DMS79 treated with DMSO at 0.1 percent for 48 hours (cell line): Measurements from ENCODE around the gene DNM3.
"Not testable (repeated sequence)": the region's sequence is repeated elsewhere in the genome, so short reads cannot be mapped to it uniquely, and the experiment has no call there.

Source experiments
- DNase-seq: peaks from one replicate; lab custom pipeline; 2025; lab: John Stamatoyannopoulos, UW

DNM3 gene

DNA sequence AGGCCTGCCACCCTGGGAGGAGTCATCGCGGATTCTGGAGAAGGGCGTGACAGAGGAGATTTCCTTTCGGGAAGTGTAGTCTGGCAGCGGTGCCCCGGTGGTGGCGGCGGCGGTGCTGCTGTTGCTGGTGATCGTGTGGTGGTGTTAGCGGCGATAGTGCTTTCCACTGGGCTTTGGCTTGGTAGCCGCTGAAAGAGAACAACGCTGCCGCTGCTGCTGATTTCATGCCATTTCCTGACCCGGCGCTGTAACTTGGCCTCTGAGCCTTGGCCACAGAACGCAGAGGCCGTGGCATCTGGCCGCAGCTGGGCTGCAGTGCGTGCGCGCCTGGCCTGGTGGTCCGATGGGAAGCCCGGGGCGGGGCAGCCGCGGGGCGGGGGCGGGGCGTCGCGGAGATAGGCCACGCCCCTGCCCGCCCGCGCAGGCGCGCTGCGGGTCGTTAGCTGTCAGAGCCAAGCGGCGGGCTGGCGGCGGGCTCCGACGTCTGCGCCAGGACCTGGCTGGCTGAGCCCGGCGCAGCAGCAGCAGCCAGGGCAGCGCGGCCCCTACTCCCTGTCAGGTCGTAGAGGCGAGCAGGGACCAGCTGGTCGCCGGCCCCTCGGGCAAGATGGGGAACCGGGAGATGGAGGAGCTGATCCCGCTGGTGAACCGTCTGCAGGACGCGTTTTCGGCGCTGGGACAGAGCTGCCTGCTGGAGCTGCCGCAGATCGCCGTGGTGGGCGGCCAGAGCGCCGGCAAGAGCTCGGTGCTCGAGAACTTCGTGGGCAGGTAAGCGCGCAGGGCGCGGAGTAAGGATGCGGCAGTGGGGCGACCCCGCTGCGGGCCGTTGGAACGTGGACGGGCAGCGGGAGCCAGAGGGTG, at the start of gene DNM3:
Gene DNM3, plus strand, starts transcription at position 449 of the 861 bp plus-strand sequence. Its CDS starts 159 bp downstream, at position 608.
- DNase-seq = peak; percentile 46

DNA sequence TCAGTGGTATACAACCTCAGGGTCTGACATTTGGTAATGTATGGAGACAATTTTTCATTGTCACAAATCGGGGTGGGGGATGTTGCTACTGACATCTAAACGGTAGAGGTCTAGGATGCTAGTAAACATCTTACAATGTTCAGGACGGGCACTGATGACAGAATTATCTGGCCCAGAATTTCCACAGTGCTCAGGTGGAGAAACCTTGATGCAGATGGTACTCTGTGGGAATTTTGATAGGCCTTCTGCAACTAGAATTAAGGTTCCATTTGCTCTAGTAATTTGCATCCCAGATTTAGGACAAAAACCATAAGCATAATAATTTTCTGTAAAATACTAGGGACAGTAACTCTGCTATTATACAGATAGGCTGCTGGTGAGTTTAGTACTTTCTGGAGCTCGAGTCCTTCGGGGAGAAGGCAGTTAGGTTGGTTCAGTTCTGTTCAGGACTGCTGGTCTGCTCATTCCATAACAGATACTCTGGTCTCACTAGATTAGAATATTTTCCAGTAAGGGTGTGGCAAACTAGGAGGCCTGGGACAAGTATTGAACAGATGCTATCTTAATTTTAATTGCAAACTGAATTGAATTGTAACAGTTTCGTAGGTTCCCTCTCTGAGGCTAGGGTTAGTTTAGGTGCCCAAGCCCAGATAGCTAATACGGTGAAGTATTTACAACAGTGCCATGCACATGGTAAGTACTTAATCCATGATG, 48.5 kb upstream of the DNM3 start:
- DNase-seq = no peak

DNA sequence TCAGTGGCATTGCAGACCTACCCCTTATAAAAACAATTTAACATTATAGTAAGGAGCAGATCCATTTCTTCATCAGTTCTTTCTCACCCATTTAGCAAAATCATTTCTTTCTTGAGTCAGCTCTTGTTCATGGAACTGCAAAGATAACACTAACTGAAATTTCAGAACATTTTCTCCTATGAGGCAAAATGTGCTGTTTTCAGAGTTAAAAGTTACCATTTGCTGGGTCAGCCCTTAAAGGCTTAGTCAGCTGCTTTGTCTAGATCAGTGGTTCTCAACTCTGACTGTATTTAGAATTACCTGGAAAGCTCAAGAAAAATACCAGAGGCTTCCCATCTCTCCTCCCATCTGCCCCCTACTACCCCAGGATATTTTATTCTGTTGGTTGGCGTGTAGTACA, 47.7 kb upstream of the DNM3 start:
- no peak for DNase-seq

DNA sequence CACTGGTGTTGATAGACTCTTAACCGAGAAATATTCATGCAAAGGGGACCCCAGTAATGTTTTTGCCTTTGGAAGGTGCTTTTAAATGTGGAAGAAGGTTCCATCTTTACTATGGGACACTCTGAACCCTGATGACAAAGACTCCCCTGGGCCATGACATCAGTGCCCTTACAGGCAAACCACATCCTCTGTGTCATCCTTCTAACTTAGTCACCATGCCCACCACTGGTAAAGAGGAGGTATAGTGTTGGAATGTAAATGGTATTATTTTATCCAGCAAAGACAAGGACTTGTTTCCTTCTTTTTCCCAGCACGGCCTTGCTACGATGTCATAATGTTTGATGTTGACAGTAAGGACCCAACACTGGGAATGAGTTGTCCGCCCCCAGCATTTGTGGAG, 47.2 kb upstream of the DNM3 start:
- no peak for DNase-seq

GRCh38 chr1:171796592-171796991, 44.7 kb upstream of the DNM3 start:
- DNase-seq = no peak

DNA sequence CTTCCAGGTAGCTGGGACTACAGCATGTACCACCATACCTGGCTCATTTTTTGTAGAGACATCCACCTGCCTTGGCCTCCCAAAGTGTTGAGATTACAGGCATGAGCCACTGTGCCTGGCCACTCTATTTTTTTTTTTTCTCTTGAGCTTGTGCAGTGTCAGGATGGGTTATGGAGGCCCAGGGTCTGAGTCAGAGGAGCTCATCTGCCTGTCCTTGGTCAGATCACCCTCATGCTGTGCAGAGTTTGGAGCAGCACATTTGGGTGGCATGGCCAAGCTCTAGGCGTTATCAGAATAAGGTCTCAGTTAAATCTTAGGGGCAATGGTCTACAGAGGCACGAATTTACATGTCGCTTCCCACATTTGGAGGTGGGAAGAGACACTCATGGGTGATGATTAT, 43.0 kb upstream of the DNM3 start:
- no peak for DNase-seq

GRCh38 chr1:171798765-171799164, 42.5 kb upstream of the DNM3 start:
- no peak for DNase-seq

DNA sequence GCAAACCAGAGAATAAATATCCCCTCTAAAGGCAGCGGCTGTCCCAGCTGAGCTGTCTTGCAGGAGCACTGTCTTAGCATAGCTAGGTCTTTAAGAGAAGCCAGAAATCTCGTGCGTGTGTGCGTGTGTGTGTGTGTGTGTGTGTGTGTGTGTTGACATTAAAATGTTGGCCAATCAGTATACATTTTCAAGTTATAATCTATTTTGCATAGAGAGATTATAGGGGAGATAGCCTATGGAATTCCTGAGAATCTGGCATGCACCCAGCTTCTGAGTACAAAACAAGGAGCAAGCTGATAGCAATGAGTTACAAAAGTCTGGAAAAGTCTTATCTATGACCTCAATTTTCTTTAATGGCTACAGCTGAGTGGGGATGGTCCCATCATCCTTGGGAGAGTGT, 42.1 kb upstream of the DNM3 start:
- DNase-seq = no peak

DNA sequence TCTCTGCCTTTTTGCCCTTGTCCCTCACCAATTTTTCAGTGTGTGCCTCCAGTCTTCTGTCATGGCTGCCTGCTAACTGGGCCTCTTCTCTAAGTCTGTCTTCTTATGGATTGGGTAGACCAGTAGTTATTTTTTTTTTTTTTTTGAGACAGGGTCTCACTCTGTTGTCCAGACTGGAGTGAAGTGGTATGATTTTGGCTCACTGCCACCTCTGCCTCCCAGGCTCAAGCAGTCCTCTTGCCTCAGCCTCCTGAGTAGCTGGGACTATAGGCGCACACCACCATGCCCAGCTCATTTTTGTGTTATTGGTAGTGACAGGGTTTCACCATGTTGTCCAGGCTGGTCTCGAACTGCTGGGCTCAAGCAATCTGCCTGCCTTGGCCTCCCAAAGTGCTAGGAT, 41.6 kb upstream of the DNM3 start:
- not testable (repeated sequence) for DNase-seq

DNA sequence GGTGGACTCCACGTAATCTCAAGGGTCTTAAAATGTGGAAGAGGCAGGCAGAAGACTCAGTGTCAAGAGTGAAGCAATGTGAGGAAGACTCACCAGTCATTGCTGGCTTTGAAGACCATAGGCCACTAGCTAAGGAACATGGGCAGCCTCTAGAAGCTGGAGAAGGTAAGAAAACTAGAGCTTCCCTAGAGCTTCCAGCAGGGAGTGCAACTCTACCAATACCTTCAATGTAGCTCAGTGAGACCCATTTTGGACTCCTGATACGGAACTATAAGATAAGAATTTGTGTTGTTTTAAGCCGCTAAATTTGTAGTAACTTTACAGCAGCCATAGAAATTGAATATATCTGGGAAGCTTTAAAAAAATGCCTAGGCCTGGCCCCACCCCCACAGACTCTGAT, 41.0 kb upstream of the DNM3 start:
- DNase-seq = no peak

DNA sequence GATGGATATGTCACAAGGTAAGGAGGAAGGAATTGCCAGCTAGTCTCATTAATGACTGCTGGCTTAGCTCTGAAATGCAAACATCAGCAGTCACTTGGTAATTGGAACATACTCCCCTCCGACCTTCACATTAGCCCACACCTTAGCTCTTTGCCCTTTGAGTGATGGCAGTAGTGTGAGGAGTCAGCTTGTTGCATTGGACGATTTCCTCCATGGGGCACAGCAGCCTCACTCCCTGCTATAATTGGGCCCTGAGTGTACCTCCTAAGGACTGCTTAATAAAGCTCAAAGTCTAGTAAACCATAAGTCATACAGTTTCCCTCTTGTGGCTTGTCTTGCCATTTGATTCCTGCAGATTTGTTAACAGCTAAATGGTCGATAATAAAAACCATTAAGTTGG, 40.4 kb upstream of the DNM3 start:
- no peak for DNase-seq

DNA sequence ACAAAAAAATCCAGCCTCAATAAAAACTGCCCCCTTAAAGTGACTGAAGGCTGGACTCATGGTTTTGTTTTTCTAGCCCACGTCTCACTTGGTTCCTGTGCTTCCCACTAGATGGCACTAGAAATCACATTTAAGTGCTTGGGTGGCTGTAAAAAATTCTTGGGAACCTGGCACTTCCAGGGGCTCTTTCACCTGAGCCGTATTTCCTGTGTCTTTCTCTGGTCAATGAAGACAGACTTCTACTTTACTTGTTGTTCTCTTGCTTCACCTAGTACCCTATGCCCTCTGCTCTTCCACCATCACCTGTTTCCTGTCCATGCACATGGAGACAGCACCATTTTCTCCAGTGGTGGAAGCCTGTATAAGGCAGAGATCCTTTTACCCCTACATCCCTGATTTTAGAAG, 39.8 kb upstream of the DNM3 start:
- DNase-seq = peak; percentile 13

GRCh38 chr1:171802207-171802606, 39.1 kb upstream of the DNM3 start:
- DNase-seq = no peak

GRCh38 chr1:171803045-171803444, 38.3 kb upstream of the DNM3 start:
- no peak for DNase-seq

GRCh38 chr1:171803461-171804022, 37.8 kb upstream of the DNM3 start:
- DNase-seq = no peak

GRCh38 chr1:171805395-171806115, 35.7 kb upstream of the DNM3 start:
- DNase-seq = no peak

GRCh38 chr1:171807556-171807955, 33.7 kb upstream of the DNM3 start:
- DNase-seq = no peak

GRCh38 chr1:171809834-171810233, 31.5 kb upstream of the DNM3 start:
- no peak for DNase-seq

GRCh38 chr1:171811672-171812071, 29.6 kb upstream of the DNM3 start:
- no peak for DNase-seq

- peak; percentile 52 for DNase-seq
Measured at GRCh38 chr1:171814692-171815091, 26.6 kb upstream of the DNM3 start.

GRCh38 chr1:171816300-171816901, 24.9 kb upstream of the DNM3 start:
- DNase-seq = no peak
